GM19023 (cell line): ENCODE data around the gene KRT76.

Experiments
- ATAC-seq: cut with Tn5 transposase; IDR thresholded peaks from one replicate; pipeline ENCODE4 v1.9.1; 2021; ENCODE audit warnings: mild to moderate bottlenecking, moderate library complexity; ENCODE audit not compliant: unreplicated experiment

The KRT76 gene

GRCh38 chr12:52813203-52813819, 36.2 kb upstream of the KRT76 start:
- ATAC-seq = no peak

GRCh38 chr12:52812749-52813148, 35.6 kb upstream of the KRT76 start:
- ATAC-seq = no peak

- no peak for ATAC-seq
Observed at GRCh38 chr12:52812073-52812400, 34.9 kb upstream of the KRT76 start.

GRCh38 chr12:52811191-52812072, 34.3 kb upstream of the KRT76 start:
- no peak for ATAC-seq

- no peak for ATAC-seq
Observed at GRCh38 chr12:52810554-52810953, 33.4 kb upstream of the KRT76 start.

GRCh38 chr12:52809166-52809565, 32.0 kb upstream of the KRT76 start:
- ATAC-seq = no peak

GRCh38 chr12:52808573-52809160, 31.5 kb upstream of the KRT76 start:
- ATAC-seq = no peak

GRCh38 chr12:52807544-52808470, 30.7 kb upstream of the KRT76 start:
- ATAC-seq = no peak

GRCh38 chr12:52806821-52807543, 29.8 kb upstream of the KRT76 start:
- ATAC-seq = no peak

- no peak for ATAC-seq
Observed at GRCh38 chr12:52806169-52806811, 29.1 kb upstream of the KRT76 start.

- no peak for ATAC-seq
Observed at GRCh38 chr12:52805739-52806138, 28.6 kb upstream of the KRT76 start.

GRCh38 chr12:52805000-52805399, 27.9 kb upstream of the KRT76 start:
- ATAC-seq = no peak

- ATAC-seq = no peak
Observed at GRCh38 chr12:52802442-52802841, 25.3 kb upstream of the KRT76 start.

GRCh38 chr12:52801773-52802172, 24.6 kb upstream of the KRT76 start:
- ATAC-seq = no peak

GRCh38 chr12:52800259-52800917, 23.2 kb upstream of the KRT76 start:
- no peak for ATAC-seq

- ATAC-seq = no peak
Observed at GRCh38 chr12:52799505-52800211, 22.5 kb upstream of the KRT76 start.

GRCh38 chr12:52798671-52799504, 21.7 kb upstream of the KRT76 start:
- no peak for ATAC-seq
